GM21619 (cell line): Measurements from ENCODE around the gene FAM161B.
"Not testable (repeated sequence)": the region's sequence is repeated elsewhere in the genome, so short reads cannot be mapped to it uniquely, and the experiment has no call there.

Experiments
- ATAC-seq: cut with Tn5 transposase; IDR thresholded peaks from one replicate; pipeline ENCODE4 v1.9.1; 2021; ENCODE audit not compliant: unreplicated experiment

Gene FAM161B

DNA sequence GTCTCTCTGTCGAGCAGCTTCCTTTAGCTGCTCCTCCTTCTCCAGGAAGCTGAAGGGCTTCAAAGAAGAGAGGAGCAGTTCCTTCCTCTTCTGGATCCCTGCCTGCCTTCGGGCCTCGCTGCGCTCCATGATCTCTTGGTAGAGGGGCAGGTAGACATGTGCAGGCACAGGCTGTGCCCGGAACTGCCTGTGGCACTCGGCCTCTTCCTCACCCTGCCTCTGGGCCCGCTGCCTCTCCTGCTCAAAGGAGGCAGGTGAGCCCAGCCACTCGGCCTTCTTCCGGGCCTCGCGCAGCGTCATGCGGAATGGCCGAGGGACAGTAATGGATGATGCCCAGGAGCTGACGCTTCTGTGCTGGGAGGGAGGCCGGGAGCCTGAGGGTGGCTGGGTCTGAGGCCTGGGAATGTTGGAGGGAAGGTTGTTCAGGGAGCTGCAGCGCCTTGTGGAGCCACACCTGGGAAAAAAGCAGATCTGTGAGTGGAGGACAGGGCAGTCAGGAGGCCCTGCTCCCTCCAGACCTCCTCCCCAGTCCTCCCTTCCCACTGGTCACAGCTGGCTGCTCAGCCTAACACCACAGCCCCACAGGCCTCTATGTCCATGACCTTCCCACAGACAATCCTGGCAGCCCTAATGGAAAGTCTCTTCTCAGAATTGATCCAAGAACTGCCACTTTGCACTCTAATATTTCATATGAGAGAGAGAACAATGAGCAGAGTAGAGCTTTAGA is 5.3 kb downstream of the FAM161B start:
- ATAC-seq, result no peak

DNA sequence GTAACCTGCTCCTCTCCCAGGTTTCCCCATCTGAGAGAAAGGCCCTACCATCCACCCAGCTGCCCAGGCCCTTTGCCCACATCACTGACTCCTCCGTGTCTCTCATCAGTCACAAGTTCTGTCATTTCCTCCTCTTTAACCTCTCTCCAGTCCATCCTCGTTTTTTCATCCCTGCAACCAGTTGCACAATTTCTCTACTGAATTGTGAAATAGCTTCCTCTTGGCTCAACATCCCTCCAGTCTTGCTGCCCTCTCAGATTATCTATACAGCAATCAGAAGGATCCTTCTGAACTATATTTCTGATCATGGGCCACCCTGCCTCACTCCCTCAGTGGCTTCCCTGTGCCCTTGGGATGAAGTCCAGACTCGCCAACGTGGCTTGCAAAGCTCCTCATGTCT is 6.8 kb downstream of the FAM161B start:
- no peak for ATAC-seq

DNA sequence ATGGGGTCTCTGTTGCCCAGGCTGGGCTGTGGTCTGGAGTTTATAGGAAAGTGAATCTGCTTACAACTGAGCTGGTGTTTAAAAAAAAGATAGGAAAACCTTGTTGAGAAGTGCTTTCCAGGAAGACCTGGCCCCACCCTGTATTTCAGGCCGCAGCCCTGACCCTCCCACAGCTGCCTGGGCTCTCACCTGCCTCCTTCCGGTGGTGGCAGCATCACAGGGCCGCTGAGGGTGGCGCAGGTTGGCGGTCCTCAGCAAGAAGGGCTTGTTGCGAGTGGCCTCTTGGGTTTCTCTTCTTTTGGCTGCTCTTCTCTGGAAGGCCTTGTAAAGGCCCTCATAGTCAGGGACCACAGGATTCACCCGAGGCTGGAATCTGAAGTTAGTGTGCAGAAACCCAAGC is 7.7 kb downstream of the FAM161B start:
- ATAC-seq, result no peak

DNA sequence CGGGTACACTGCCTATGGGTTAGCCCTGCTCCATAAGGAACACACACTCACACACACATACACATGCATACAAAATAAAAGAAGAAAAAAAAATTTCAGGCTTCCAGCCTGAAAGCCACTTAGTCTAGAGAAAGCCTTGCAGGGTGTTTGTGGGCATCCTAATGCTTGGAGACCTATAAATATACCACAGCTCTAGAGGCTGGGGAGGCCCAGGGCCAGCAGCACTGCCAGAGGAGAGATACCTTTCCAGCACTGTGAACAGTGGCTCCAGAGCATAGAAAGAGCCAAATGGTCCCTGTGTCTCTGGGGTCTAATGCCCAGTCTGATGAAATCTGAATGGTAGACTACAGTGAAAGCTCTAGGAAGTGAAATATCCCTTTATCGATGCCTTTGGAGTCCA is 12.9 kb downstream of the FAM161B start:
- ATAC-seq, result no peak

DNA sequence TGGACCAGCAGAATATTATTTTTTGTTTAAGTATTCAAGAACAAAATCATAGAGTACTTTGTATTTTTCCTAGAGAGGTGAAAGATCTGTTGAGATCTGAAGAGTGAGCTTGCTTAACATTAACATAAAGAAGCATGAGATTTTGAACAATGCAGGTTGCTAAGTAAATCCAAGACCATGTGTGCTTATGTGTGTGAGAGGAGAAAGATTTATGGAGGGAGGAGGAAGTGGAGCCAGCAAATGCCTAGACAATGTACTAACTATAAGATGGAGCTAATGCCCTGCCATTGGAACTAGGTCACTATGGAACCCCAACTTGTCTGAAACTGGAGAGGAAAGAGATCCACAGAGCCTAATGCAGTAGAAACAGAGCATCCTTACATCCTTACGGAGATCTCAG is 13.3 kb downstream of the FAM161B start:
- ATAC-seq, result no peak

DNA sequence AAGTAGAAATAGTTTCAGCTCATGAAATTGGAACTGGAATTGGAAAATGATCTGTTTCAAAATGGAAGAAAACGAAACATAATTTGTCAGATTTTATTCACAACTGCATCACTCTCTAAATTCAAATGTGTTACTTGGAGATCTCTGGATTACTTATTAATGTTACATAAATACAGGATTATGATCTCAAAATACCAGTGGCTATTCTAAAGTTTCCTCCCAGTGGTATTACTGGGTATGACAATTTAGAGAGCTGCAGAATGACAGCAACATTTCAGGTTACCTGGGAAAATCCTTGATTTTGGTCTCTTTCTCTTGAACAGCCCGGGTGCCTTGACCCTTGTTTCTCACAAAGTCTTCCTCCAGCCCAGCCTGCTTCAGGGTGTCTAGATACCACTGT is 14.2 kb downstream of the FAM161B start:
- no peak for ATAC-seq

DNA sequence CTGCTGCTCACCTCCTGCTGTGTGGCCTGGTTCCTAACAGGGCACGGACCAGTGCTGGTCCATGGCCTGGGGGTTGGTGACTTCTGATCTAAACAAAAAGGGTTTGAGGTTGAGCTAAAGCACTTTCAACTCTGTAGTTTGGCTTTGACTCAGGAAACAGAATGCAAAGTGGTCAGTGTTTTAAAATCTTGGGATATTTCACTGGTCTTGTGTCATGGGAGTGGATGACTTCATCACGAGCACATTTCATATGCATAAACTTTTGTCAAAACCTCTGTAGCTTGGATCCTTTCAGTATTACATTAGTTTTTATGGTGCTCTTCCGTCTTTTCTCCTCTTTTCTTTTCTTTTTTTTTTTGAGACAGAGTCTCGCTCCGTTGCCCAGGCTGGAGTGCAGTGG is 25.6 kb downstream of the FAM161B start:
- no peak for ATAC-seq

DNA sequence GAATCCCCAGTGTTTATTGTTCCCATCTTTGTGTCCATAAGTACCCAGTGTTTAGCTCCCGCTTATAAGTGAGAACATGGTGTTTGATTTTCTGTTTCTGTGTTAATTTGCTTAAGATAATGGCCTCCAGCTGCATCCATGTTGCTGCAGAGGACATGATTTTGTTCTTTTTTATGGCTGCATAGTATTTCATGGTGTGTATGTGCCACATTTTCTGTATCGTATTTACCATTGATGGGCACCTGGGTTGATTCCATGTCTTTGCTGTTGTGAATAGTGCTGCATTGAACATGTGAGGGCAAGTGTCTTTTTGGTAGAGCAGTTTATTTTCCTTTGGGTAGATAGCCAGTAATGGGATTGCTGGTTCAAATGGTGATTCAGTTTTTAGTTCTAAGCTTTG is 30.4 kb downstream of the FAM161B start:
- ATAC-seq, result not testable (repeated sequence)

DNA sequence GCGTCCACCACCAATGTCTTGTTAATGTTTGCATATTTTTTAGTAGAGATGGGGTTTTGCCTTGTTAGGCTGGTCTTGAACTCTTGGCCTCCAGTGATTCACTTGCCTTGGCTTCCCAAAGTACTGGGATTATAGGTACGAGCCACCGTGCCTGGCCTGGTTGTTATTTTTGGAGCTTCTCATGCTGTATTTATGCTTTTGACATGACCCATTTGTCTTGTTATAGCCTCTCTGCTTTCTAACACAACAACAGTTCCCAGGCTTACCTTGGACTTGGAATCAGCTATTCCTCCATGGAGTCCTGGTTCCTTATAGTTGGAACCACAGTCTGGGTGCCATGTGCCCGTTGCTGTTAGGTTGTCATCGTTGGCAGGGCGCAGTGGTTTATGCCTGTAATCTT is 33.6 kb downstream of the FAM161B start:
- ATAC-seq, result no peak

DNA sequence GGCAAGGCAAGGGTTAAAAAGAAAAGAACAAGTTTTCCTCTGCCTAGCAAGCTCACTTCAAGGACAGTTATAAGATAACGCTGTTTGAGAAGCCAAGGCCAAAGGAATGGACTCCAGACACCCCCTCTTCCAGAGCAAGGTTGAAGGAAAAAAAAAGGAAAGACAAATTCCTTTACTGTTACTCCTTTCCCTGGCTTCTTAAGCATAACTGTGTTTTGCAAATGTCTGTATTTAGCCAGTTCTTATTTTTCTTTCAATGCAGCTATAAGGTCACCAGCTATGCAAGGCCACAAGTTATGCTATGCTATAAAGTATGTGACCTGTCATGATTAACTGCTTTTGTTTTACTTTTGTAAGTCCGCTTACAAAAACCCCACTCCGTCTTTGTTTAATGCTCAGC is 36.6 kb downstream of the FAM161B start:
- no peak for ATAC-seq

DNA sequence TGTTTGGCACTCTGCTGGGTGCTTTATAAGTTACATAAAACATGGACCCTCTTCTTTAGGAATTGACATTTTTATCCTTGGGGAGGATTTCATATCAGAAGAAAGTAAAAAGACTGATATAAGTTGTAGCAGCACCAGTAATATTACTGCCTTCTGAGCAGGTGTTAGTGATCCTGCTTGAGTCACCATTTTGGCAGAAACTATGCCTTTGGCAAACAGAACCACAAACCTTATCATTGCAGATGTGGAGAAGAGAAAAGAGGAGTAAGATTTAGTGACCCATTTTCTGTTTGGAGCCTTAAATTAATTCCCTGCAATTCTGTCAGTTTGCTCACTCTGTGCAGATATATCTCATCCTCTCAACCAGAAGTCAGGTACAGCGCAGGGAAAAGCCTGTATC is 40.2 kb downstream of the FAM161B start:
- no peak for ATAC-seq

DNA sequence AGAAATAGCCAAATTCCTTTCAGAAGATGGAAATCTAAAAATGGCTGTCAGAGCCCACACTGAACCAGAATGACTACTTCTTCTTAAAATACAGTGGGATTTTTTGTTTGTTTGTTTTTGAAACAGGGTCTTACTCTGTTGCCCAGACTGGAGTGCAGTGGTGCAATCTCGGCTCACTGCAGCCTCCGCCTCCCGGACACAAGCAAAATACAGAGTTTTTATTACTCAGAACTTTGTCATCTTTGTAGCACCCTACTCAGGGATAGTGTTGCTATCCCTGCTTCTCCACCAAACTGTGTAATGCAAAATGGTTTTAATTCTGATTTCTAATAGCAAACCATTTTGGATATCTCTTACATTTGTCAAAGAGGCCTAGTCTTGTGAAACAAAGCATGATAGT is 46.9 kb downstream of the FAM161B start:
- ATAC-seq, result no peak

DNA sequence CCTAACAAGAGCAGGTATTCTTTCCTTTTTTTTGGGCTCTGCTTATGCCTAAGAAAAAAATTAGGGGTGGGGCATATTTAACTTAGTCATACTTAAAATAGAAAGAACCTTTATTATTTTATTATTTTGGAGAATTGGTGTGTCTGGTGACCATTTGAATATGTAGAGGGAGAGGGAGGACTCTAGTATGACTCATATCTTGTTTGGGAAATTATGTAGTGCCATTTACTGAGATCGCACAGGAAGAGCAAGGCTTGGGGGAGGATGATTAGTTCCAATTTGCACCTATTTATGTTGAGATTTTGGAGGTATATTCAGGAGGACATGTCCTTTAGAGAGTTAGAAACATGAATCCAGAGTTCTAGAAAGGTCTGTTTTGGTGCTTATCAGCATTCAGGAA is 53.4 kb downstream of the FAM161B start:
- no peak for ATAC-seq

DNA sequence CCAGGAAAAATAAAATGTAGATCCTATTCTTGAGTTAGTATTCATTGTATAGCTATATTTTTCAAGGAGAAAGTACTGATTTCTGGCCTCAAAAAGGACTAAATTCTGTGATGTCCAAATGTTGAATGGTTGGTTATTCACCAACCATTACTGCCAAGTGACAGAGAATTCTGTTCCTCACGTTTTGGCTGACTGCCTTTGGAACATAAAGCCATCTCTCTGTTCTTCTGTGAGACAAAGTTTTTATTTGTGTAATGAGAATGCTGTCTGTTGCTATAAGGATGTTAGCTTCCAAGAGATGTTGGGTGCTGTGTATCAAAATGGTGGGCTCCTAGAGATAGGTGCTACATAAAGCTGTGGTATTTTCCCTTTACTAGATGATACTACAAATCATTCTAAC is 54.0 kb downstream of the FAM161B start:
- ATAC-seq, result no peak

DNA sequence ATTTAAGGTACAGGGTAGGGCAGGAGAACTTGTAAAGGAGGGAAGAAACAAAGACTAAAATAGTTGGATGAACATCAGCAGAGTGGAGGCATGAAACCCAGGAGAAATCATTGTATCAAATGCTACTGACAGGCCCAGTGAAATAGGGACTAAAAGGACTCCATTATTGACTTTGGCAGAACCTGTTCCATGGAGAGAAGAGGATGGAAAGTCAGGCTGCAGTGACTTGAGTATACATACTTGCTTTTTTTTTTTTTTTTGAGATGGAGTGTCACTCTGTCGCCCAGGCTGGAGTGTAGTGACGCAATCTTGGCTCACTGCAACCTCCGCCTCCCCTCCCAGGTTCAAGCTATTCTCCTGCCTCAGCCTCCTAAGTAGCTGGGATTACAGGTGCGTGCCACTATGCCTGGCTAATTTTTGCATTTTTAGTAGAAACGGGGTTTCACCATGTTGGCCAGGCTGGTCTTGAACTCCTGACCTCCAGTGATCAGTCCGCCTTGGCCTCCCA is 55.7 kb downstream of the FAM161B start:
- not testable (repeated sequence) for ATAC-seq

DNA sequence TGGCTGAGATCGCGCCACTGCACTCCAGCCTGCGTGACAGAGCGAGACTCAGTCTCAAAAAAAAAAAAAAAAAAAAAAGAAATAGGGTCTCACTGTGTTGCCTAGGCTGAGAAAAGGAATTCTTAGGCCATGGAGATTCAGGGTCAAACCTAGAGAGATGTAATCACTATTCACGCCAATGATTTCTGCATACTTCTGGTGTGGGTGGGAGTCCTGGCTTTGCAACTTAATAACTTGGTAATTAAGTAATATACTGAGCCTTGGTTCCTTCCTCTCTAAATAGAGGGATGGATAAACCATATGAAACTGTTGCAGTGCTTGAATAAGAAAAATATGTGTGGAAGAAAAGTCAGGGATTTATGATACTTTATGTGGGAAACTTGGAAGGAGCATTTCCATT is 60.5 kb downstream of the FAM161B start:
- no peak for ATAC-seq

DNA sequence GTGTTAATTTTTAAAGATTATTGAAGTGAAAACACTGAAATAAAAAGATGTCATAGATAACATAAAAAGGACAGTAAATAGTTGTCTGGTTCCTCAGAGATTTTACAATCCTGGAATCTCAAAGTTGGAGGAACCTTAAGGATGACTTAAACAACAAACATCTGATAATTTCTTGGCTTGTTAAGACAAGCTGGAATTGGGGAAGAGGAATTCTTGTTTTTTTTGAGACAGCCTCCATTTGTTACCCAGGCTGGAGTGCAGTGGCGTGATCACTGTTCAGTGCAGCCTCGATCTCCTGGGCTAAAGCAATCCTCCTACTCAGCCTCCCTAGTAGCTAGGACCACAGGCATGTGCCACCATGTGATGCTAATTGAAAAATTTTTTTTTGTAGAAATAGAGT is 60.9 kb downstream of the FAM161B start:
- ATAC-seq, result no peak

DNA sequence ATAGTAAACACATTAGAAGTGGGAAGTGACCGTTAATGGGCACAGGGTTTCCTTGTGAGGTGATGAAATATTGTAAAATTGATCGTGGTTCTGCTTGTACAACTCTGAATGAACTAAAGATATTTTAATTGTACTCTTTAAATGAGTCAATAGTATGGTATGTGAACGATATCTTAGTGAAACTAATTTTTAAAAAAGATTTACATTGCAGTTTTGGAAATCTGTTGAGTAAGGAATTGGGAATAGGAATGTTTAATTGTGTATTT is 61.5 kb downstream of the FAM161B start:
- ATAC-seq, result no peak

DNA sequence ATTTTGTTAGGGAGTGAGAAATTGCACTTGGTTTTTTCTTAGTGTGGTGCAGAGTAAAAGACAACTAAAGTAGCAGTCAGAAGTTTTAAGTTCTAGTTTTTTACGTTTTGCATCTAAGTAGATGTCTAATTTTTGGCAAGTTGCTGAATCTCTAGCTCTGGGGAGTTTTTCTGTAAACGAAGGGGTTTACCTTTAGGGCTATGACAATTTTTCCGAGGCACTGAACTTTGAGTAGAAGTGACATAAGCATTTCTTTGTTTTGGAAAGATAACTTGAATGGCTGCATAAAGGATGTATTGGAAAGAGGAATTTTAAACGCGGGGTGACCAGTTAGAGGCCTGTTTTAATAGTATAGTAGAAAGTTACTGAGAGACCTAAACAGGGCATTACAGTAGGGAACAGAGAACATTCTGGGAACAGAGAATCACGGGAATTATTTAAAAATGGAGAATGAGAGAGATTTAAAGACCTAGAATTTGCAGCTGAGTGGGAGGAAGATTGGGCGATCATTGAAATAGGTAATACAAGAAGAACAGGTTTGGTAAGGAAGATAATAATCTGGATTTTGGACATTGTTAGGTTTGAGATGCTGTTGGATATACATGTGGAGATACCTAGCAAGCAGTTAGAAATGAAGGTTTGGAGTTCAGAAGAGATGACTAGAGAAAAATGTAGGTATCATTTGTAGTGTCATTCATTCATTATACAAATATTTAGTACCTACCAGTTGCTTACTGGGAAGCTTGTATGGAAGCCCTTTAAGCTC is 62.0 kb downstream of the FAM161B start:
- ATAC-seq, result no peak

DNA sequence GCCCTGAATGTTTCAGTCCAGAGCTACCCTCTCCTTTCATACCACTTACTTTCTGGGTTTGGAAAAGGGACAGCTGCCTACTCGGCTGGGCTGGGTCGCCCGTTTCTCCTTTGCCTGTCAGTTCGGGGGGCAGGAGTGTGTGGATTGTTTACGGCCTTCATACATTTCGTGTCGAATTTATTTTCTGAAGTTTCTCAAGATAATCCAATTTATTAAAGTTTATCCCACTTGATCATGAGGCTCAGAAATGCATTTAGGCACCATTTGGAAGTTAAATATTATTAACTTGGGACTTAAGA is 62.6 kb downstream of the FAM161B start:
- ATAC-seq, result no peak

DNA sequence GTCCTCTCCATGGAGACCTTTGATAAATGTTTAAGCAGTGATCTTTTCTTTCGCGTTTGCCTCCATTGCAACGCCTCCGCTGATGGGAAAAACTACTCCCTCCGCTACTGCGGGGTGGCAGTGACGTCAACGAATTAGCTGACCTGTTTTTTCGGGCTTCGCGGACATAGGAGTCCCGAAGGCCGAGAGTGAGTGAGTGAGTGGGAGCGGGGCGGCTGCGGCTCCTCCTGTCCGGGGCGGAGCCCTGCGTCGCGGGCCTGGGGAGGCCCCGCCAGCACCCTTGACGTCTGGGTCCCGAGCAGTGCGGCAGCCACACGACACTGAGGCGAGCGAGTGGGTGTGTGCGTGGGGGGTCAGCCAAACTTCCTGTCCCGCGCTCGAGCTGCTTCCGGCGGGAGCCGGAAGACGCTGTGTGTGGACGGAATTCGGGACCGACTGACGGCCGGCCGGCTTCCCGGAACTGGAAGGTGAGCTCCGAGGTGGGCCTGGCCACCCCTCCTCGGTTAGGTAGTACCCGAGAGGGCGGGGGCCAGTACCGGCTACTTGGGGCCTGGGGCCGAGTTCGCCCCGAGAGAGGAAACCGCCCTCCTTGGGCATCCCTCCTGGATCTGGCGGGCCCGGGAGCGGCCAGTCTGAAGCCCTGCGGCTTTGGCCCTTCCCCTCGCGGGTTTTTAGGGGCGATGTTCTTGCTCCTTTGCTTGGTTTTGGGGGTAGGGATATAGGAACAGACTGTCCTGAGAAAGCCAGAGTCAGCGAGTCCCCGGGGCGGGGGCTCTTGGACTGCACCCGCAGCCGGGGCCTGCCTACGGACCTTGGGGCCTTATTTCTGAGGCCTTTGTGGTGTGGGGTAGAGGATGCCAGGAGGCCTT is 63.2 kb downstream of the FAM161B start, which contains the start of gene ZNF410:
Gene ZNF410, plus strand, starts transcription at position 411 of the 869 bp plus-strand sequence. CDS start 5,317 bp downstream, outside the sequence.
- peak; percentile 95 for ATAC-seq
